HG02981 (cell line): ENCODE measurements around the gene ZNF608.

ENCODE experiments used
- ATAC-seq: cut with Tn5 transposase; IDR thresholded peaks from one replicate; pipeline ENCODE4 v1.9.1; 2021; ENCODE audit warnings: mild to moderate bottlenecking, moderate library complexity; ENCODE audit not compliant: unreplicated experiment

ZNF608 gene

DNA sequence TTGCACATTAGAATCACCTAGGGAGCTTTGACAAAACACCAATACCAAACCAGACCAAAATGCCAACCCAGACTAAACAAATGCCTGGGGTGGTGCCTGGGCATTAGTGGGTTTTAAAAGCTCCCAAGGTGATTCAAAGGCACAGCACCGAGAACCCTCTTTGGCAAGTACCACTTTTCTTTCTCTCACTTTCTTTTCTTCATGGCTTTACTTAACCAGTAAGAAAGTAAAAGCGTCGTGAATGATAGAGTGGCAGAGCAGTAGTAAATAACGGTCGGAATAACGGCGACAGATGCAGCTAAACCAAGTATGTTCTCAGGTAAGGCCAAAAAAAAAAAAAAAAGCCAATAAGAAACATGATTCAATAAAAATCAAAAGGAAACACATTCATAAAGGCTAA is 49.5 kb downstream of the ZNF608 start:
- ATAC-seq, result no peak
